GM23248 (cell line): Measurements from ENCODE around the gene CD27.
"Not testable (repeated sequence)": the region's sequence is repeated elsewhere in the genome, so short reads cannot be mapped to it uniquely, and the experiment has no call there.

Experiments used
- EZH2 ChIP-seq: fragments of 200-600 bp; sonication (generic); IDR thresholded peaks from 2 replicates; pipeline ENCODE4 v1.6.1; 2018; ENCODE audit warnings: antibody characterized with exemption, mild to moderate bottlenecking; ENCODE audit not compliant: insufficient read depth, poor library complexity, severe bottlenecking
- EZH2phosphoT487 ChIP-seq: fragments of 200-600 bp; sonication (generic); IDR thresholded peaks from 2 replicates; pipeline ENCODE4 v1.6.1; 2018; ENCODE audit warnings: antibody characterized with exemption, moderate library complexity, mild to moderate bottlenecking, low read depth; ENCODE audit not compliant: insufficient read depth

- TF ChIP-seq EZH2, EZH2phosphoT487: not testable (repeated sequence)
Observed at GRCh38 chr12:6467571-6468282, 23.0 kb downstream of the CD27 start.
